Breast epithelium (tissue), 4 donors: ENCODE data around the gene TGFA. TPM values are rescaled to one million over a fixed set of nuclear protein-coding genes. Genes with fewer than 3 reads are reported as not detected.

Experiments used
- DNase-seq, 2 donors: peaks; one replicate each; pipeline ENCODE4 v3.0.0-alpha.2; 2019; ENCODE audit warnings: low spot score in 2 of 2
- H3K27ac ChIP-seq, 2 donors: fragments of 200-600 bp; sonication (generic) in 1 of 2; one replicate each; pipeline ENCODE4 v1.5.1; 2016 to 2019; ENCODE audit warnings: mild to moderate bottlenecking in 1 of 2
- H3K27me3 ChIP-seq, 2 donors: fragments of 200-600 bp; sonication (generic) in 1 of 2; one replicate each; pipeline versions ENCODE4 v1.5.1 to v1.6.0; 2017 to 2019; ENCODE audit warnings: control low read depth in 1 of 2, mild to moderate bottlenecking in 1 of 2
- H3K36me3 ChIP-seq: fragments of 200-600 bp; one replicate; pipeline ENCODE4 v1.5.1; 2019
- H3K4me1 ChIP-seq, 2 donors: fragments of 200-600 bp; sonication (generic); one replicate each; pipeline ENCODE4 v1.5.1; 2016 to 2019; ENCODE audit warnings: control low read depth in 1 of 2
- H3K4me3 ChIP-seq, 3 donors: fragments of 200-600 bp; sonication (generic); 1 replicate in 2 of 3; 2 replicates in 1 of 3; pipeline ENCODE4 v1.5.1; 2016 to 2019; ENCODE audit warnings: mild to moderate bottlenecking in 3 of 3, moderate library complexity in 2 of 3
- H3K9me3 ChIP-seq, 2 donors: fragments of 200-600 bp; sonication (generic) in 1 of 2; one replicate each; pipeline ENCODE4 v1.5.1; 2016 to 2019; ENCODE audit warnings: control low read depth in 1 of 2
- CTCF ChIP-seq, 3 donors: fragments of 450-650 bp; IDR thresholded peaks; one replicate each; pipeline ENCODE4 v1.5.1; 2016 to 2017; ENCODE audit warnings: antibody characterized with exemption in 3 of 3, mild to moderate bottlenecking in 3 of 3, moderate library complexity in 3 of 3
- POLR2A ChIP-seq: fragments of 450-650 bp; IDR thresholded peaks from one replicate; pipeline ENCODE4 v1.6.1; 2016; ENCODE audit warnings: antibody characterized with exemption, mild to moderate bottlenecking, moderate library complexity
- POLR2AphosphoS5 ChIP-seq, 3 donors: sonication (generic); formaldehyde crosslinking; IDR thresholded peaks; one replicate each; pipeline ENCODE4 v1.6.1; 2017; ENCODE audit warnings: antibody characterized with exemption in 3 of 3
- intact Hi-C: fragments of 100-400 bp; cut with DNase I; formaldehyde crosslinking; loops from one replicate; pipeline ENCODE4 v1.15.1; 2023; ENCODE audit warnings: low total_unique reads
- total RNA-seq, 3 donors: library from RNA; depleted of rRNA; stranded (reverse); fragments of >200 nt; gene quantifications; one replicate each; pipeline ENCODE4 v1.1.0, GENCODE V29; 2016

The TGFA gene
- total RNA-seq, 3 donors from 2014 or later, result 1.1 to 16.1 (median 4.9) TPM

- TF ChIP-seq POLR2AphosphoS5 (IDR thresholded peaks at IDR 0.05) (no peak), POLR2A (no peak), CTCF (IDR thresholded peaks at IDR 0.05) (no peak)
- intact Hi-C loops, result no loop called here
- Histone ChIP-seq H3K27me3 (no peaks in the 10 kb centered on the region), H3K4me3 (no peak overlapping the region), H3K4me1 (no peaks in the 10 kb centered on the region), H3K27ac (no peak overlapping the region), H3K36me3 (no peaks in the 10 kb centered on the region), H3K9me3 (no peaks in the 10 kb centered on the region)
- DNase-seq, result no peak
Measured at GRCh38 chr2:70435138-70435537, 118.5 kb downstream of the TGFA start.

- H3K4me3 ChIP-seq, result no peak overlapping the region
- intact Hi-C loops, result no loop called here
- no peaks in the 10 kb centered on the region for H3K27me3 ChIP-seq
- no peaks in the 10 kb centered on the region for H3K36me3 ChIP-seq
- DNase-seq, result no peak
- no peak for TF ChIP-seq CTCF (IDR thresholded peaks at IDR 0.05)
- no peak for TF ChIP-seq POLR2AphosphoS5 (IDR thresholded peaks at IDR 0.05)
- no peak for TF ChIP-seq POLR2A
- H3K4me1 ChIP-seq, result no peaks in the 10 kb centered on the region
- no peak overlapping the region for H3K27ac ChIP-seq
- H3K9me3 ChIP-seq, result no peaks in the 10 kb centered on the region
Measured at GRCh38 chr2:70433315-70433714, 120.3 kb downstream of the TGFA start.

GRCh38 chr2:70431716-70432347 lies 121.8 kb downstream of the TGFA start:
- TF ChIP-seq CTCF (IDR thresholded peaks at IDR 0.05) (no peak), POLR2A (no peak), POLR2AphosphoS5 (IDR thresholded peaks at IDR 0.05) (no peak)
- Histone ChIP-seq H3K4me3 (no peak overlapping the region), H3K9me3 (no peaks in the 10 kb centered on the region), H3K36me3 (no peaks in the 10 kb centered on the region), H3K27ac (no peak overlapping the region), H3K27me3 (no peaks in the 10 kb centered on the region), H3K4me1 (no peaks in the 10 kb centered on the region)
- no peak for DNase-seq
- intact Hi-C loops, result no loop called here

- H3K27me3 ChIP-seq, result no peaks in the 10 kb centered on the region
- H3K9me3 ChIP-seq, result no peaks in the 10 kb centered on the region
- H3K27ac ChIP-seq, result peak overlapping the region; percentile 58 to 80
- H3K4me3 ChIP-seq, result no peak overlapping the region
- H3K36me3 ChIP-seq, result no peaks in the 10 kb centered on the region
- H3K4me1 ChIP-seq, result no peaks in the 10 kb centered on the region
- no peak for DNase-seq
- intact Hi-C loops, result no loop called here
- TF ChIP-seq CTCF (IDR thresholded peaks at IDR 0.05), result no peak
- TF ChIP-seq POLR2AphosphoS5 (IDR thresholded peaks at IDR 0.05), result no peak
- TF ChIP-seq POLR2A, result no peak
Measured at GRCh38 chr2:70426341-70426740, 127.3 kb downstream of the TGFA start.

GRCh38 chr2:70425682-70426301 lies 127.8 kb downstream of the TGFA start:
- no peaks in the 10 kb centered on the region for H3K27me3 ChIP-seq
- no peak overlapping the region for H3K4me3 ChIP-seq
- peak overlapping the region; percentile 58 to 80 for H3K27ac ChIP-seq
- no peaks in the 10 kb centered on the region for H3K4me1 ChIP-seq
- no peaks in the 10 kb centered on the region for H3K9me3 ChIP-seq
- DNase-seq, result peak in 1 of 2 donors; percentile 73
- TF ChIP-seq CTCF (IDR thresholded peaks at IDR 0.05), result no peak
- TF ChIP-seq POLR2AphosphoS5 (IDR thresholded peaks at IDR 0.05), result peak in 1 of 3 donors; percentile 51
- no peak for TF ChIP-seq POLR2A
- intact Hi-C loops, result no loop called here
- H3K36me3 ChIP-seq, result no peaks in the 10 kb centered on the region
